Measurements from ENCODE around the gene SVEP1.

SVEP1 gene

GRCh38 chr9:110432253-110432652 lies 147.3 kb downstream of the SVEP1 start:
- no peak for TF ChIP-seq CTCF (IDR thresholded peaks at IDR 0.05; ENCODE audit: insufficient read depth, low read length, poor library complexity, severe bottlenecking)
- no peak overlapping the region for H3K4me3 ChIP-seq (replicated peaks; ENCODE audit: low read depth, low read length)
- no peak for DNase-seq (ENCODE audit: extremely low read depth, insufficient read length)
- no peaks in the 10 kb centered on the region for H3K36me3 ChIP-seq (ENCODE audit: control insufficient read depth, insufficient read depth, low read length)
- no peaks in the 10 kb centered on the region; the same call in 1 of the 2 replicates for H3K27me3 ChIP-seq (replicated peaks; ENCODE audit: control insufficient read depth, insufficient read depth, low read length)

- Histone ChIP-seq H3K36me3 (ENCODE audit: control insufficient read depth, insufficient read depth, low read length) (no peaks in the 10 kb centered on the region), H3K4me3 (replicated peaks; ENCODE audit: low read depth, low read length) (no peak overlapping the region), H3K27me3 (replicated peaks; ENCODE audit: control insufficient read depth, insufficient read depth, low read length) (no peaks in the 10 kb centered on the region)
- TF ChIP-seq CTCF (IDR thresholded peaks at IDR 0.05; ENCODE audit: insufficient read depth, low read length, poor library complexity, severe bottlenecking): no peak
- no peak for DNase-seq (ENCODE audit: extremely low read depth, insufficient read length)
Measured at GRCh38 chr9:110429453-110429852, 150.1 kb downstream of the SVEP1 start.

DNA sequence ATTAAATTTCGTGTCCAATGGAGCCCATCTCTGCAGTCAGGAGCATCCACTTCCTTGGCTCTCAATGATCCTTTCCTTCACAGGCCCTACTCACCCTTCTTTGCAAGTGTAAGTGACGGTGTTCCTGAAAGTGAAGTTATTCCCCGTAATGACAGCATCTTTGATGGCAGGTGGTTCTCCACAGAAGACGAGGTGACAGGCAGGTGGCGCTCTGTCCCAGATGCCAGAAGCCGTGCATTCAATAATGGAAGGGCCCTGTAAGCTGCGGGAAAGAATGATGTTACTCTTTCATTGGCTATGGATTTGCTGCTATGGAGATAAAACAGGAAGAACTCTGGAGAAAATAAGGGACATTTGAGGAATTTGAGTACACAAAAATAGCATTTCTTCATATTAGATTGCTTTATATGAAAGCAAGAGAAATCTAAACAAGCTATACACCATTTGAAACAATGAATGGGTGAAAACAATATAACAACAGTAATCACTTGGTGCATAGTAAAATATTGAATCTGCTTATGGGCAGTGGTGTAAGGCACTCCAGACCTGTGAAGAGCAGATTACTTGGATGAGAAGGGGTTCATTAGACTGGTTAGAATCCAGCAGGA lies 151.9 kb downstream of the SVEP1 start:
- peak; percentile 2 for DNase-seq (ENCODE audit: extremely low read depth, insufficient read length)
- no peak overlapping the region for H3K4me3 ChIP-seq (replicated peaks; ENCODE audit: low read depth, low read length)
- peak; percentile 90 for TF ChIP-seq CTCF (IDR thresholded peaks at IDR 0.05; ENCODE audit: insufficient read depth, low read length, poor library complexity, severe bottlenecking)
- H3K27me3 ChIP-seq (replicated peaks; ENCODE audit: control insufficient read depth, insufficient read depth, low read length): no peaks in the 10 kb centered on the region
- no peaks in the 10 kb centered on the region for H3K36me3 ChIP-seq (ENCODE audit: control insufficient read depth, insufficient read depth, low read length)

- Histone ChIP-seq H3K27me3 (replicated peaks; ENCODE audit: control insufficient read depth, insufficient read depth, low read length) (no peaks in the 10 kb centered on the region), H3K36me3 (ENCODE audit: control insufficient read depth, insufficient read depth, low read length) (no peaks in the 10 kb centered on the region), H3K4me3 (replicated peaks; ENCODE audit: low read depth, low read length) (no peak overlapping the region)
- no peak for TF ChIP-seq CTCF (IDR thresholded peaks at IDR 0.05; ENCODE audit: insufficient read depth, low read length, poor library complexity, severe bottlenecking)
- DNase-seq (ENCODE audit: extremely low read depth, insufficient read length): no peak
Measured at GRCh38 chr9:110426052-110426709, 153.4 kb downstream of the SVEP1 start.

DNA sequence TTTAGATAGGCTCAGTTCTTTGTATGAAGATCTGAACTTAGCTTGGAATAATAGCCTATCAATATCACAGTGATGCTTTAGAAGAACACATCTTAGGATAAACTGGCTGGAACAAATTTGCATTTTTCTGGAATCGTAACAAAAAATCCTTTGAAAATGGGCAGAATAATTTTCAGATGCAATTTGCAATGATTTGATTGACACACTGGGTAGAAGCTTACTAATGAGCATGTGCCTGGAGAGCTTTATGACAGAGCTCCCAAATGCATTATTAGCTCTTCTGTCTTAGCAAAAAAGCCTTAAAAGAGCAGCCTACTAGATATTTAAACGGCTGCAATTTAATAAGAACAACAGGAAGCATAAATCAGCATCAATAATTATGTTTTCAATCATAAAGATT lies 165.1 kb downstream of the SVEP1 start:
- no peak for TF ChIP-seq CTCF (IDR thresholded peaks at IDR 0.05; ENCODE audit: insufficient read depth, low read length, poor library complexity, severe bottlenecking)

More for the DNA sequence above, 165.1 kb downstream of the SVEP1 start:
- Histone ChIP-seq H3K4me3 (replicated peaks; ENCODE audit: low read depth, low read length) (no peak overlapping the region), H3K27me3 (replicated peaks; ENCODE audit: control insufficient read depth, insufficient read depth, low read length) (no peaks in the 10 kb centered on the region), H3K36me3 (ENCODE audit: control insufficient read depth, insufficient read depth, low read length) (no peaks in the 10 kb centered on the region)
- no peak for DNase-seq (ENCODE audit: extremely low read depth, insufficient read length)

Measured in GM06990 (cell line).